GM23338 (cell line): Measurements from ENCODE around the gene LENEP. TPM values are rescaled to one million over a fixed set of nuclear protein-coding genes. Genes with fewer than 3 reads are reported as not detected.

Experiments used
- ATAC-seq: fragments of 200-7000 bp; cut with Tn5 transposase; 3 replicates; pipeline ENCODE4 v1.9.1; 2020
- DNase-seq: peaks from one replicate; pipeline ENCODE4 v3.0.0-alpha.2; 2015; ENCODE audit warnings: low spot score
- H2AFZ ChIP-seq: fragments of 200-600 bp; sonication (generic); 2 replicates; pipeline ENCODE4 v1.8.0; 2016; ENCODE audit warnings: antibody characterized with exemption, mild to moderate bottlenecking, moderate library complexity
- H3F3A ChIP-seq: fragments of 200-600 bp; sonication (generic); replicated peaks from 2 replicates; pipeline ENCODE4 v1.8.0; 2017; ENCODE audit warnings: antibody characterized with exemption, mixed run types, low read depth
- H3K27ac ChIP-seq: fragments of 200-600 bp; sonication (generic); 2 replicates; pipeline ENCODE4 v1.6.1; 2016; ENCODE audit warnings: low read depth
- H3K27me3 ChIP-seq: fragments of 200-600 bp; sonication (generic); 2 replicates; pipeline ENCODE4 v1.8.0; 2016; ENCODE audit warnings: mild to moderate bottlenecking, mixed run types, moderate library complexity; ENCODE audit not compliant: insufficient read depth
- H3K36me3 ChIP-seq: fragments of 200-600 bp; sonication (generic); 2 replicates; pipeline ENCODE4 v1.8.0; 2016; ENCODE audit warnings: mild to moderate bottlenecking; ENCODE audit not compliant: insufficient read depth
- H3K4me1 ChIP-seq: fragments of 200-600 bp; sonication (generic); 2 replicates; pipeline ENCODE4 v1.8.0; 2016; ENCODE audit warnings: mild to moderate bottlenecking, moderate library complexity; ENCODE audit not compliant: insufficient read depth
- H3K4me2 ChIP-seq: fragments of 200-600 bp; sonication (generic); 2 replicates; pipeline ENCODE4 v1.7.1; 2017; ENCODE audit warnings: mixed run types
- H3K4me3 ChIP-seq: fragments of 200-600 bp; sonication (generic); 2 replicates; pipeline ENCODE4 v1.6.1; 2016; ENCODE audit warnings: mixed run types
- H3K79me2 ChIP-seq: fragments of 200-600 bp; sonication (generic); replicated peaks from 2 replicates; pipeline ENCODE4 v1.8.0; 2017; ENCODE audit warnings: mild to moderate bottlenecking; ENCODE audit not compliant: insufficient read depth
- H3K9me2 ChIP-seq: fragments of 200-600 bp; sonication (generic); 2 replicates; pipeline ENCODE4 v1.8.0; 2017; ENCODE audit not compliant: insufficient read depth
- H4K20me1 ChIP-seq: fragments of 200-600 bp; sonication (generic); replicated peaks from 2 replicates; pipeline ENCODE4 v1.8.0; 2017; ENCODE audit warnings: mild to moderate bottlenecking; ENCODE audit not compliant: insufficient read depth
- H3K27ac Mint-ChIP-seq: 2 replicates; pipeline ENCODE4 v1.8.0; 2020; ENCODE audit warnings: inconsistent platforms, mild to moderate bottlenecking, moderate library complexity, mixed read lengths
- H3K27me3 Mint-ChIP-seq: 3 replicates; pipeline ENCODE4 v1.8.0; 2022; ENCODE audit warnings: low read depth, mild to moderate bottlenecking, moderate library complexity, mixed read lengths, inconsistent platforms; ENCODE audit not compliant: insufficient read depth, poor library complexity
- H3K36me3 Mint-ChIP-seq: 3 replicates; pipeline ENCODE4 v1.8.0; 2021; ENCODE audit warnings: low read depth, mild to moderate bottlenecking, inconsistent platforms, moderate library complexity, mixed read lengths
- H3K4me1 Mint-ChIP-seq: 3 replicates; pipeline ENCODE4 v1.8.0; 2020; ENCODE audit warnings: mild to moderate bottlenecking, inconsistent platforms, mixed read lengths
- H3K4me3 Mint-ChIP-seq: 3 replicates; pipeline ENCODE4 v1.8.0; 2021; ENCODE audit warnings: moderate library complexity, mild to moderate bottlenecking, inconsistent platforms, mixed read lengths
- H3K9me3 Mint-ChIP-seq: 3 replicates; pipeline ENCODE4 v1.8.0; 2020; ENCODE audit warnings: moderate library complexity, mild to moderate bottlenecking, inconsistent platforms, mixed read lengths
- CREB1 ChIP-seq: fragments of 250-450 bp; sonication (Bioruptor Pico); IDR thresholded peaks from 2 replicates; pipeline ENCODE4 v1.5.0; 2020; ENCODE audit warnings: low read depth, mild to moderate bottlenecking, moderate library complexity
- CTCF ChIP-seq, 2 experiments: fragments of 200-600 bp in 1 of 2; sonication (generic) in 1 of 2; conservative IDR thresholded peaks; 2 replicates each; pipeline versions ENCODE4 v1.5.1 to v1.6.1; 2016 to 2017; ENCODE audit warnings: antibody characterized with exemption in 2 of 2, low read depth in 2 of 2, mild to moderate bottlenecking in 2 of 2, moderate library complexity in 1 of 2
- ETS1 ChIP-seq: IDR thresholded peaks from 2 replicates; pipeline ENCODE4 v1.6.1; 2016; ENCODE audit warnings: antibody characterized with exemption
- EZH2 ChIP-seq: fragments of 200-600 bp; sonication (generic); IDR thresholded peaks from one replicate; pipeline ENCODE4 v1.8.0; 2017; ENCODE audit warnings: antibody characterized with exemption, mild to moderate bottlenecking, low read depth; ENCODE audit not compliant: unreplicated experiment
- EZH2phosphoT487 ChIP-seq: fragments of 200-600 bp; sonication (generic); IDR thresholded peaks from one replicate; pipeline ENCODE4 v1.8.1; 2018; ENCODE audit warnings: antibody characterized with exemption; ENCODE audit not compliant: unreplicated experiment
- JUNB ChIP-seq: IDR thresholded peaks from one replicate; pipeline ENCODE4 v1.6.1; 2016; ENCODE audit warnings: antibody characterized with exemption; ENCODE audit not compliant: unreplicated experiment
- NANOG ChIP-seq: IDR thresholded peaks from 2 replicates; pipeline ENCODE4 v1.6.1; 2016; ENCODE audit warnings: antibody characterized with exemption, borderline replicate concordance
- POLR2AphosphoS5 ChIP-seq: IDR thresholded peaks from 2 replicates; pipeline ENCODE4 v1.6.1; 2016; ENCODE audit warnings: antibody characterized with exemption, low read depth
- REST ChIP-seq: IDR thresholded peaks from one replicate; pipeline ENCODE4 v1.6.1; 2018; ENCODE audit warnings: antibody characterized with exemption; ENCODE audit not compliant: unreplicated experiment
- STAT1 ChIP-seq: IDR thresholded peaks from one replicate; pipeline ENCODE4 v1.6.1; 2016; ENCODE audit warnings: antibody characterized with exemption; ENCODE audit not compliant: unreplicated experiment
- ZNF114 ChIP-seq: fragments of 250-450 bp; sonication (Bioruptor Pico); IDR thresholded peaks from 2 replicates; pipeline ENCODE4 v1.5.0; 2020; ENCODE audit warnings: mild to moderate bottlenecking, moderate library complexity
- ZNF331 ChIP-seq: fragments of 250-450 bp; sonication (Bioruptor Pico); IDR thresholded peaks from 2 replicates; pipeline ENCODE4 v1.5.0; 2020; ENCODE audit warnings: low read depth, mild to moderate bottlenecking, moderate library complexity
- ZNF462 ChIP-seq: fragments of 250-450 bp; sonication (Bioruptor Pico); IDR thresholded peaks from 2 replicates; pipeline ENCODE4 v1.5.0; 2020; ENCODE audit warnings: mild to moderate bottlenecking, moderate library complexity
- polyA plus RNA-seq: library from polyadenylated mRNA; unstranded; fragments of >200 nt; fragmentation: Nextera tagmentation; extraction: Ambion mirVana; gene quantifications from 2 replicates; pipeline ENCODE4 v1.2.1, GENCODE V29; 2016
- total RNA-seq: library from RNA; depleted of rRNA; stranded (reverse); fragments of >200 nt; shearing (Covaris generic); gene quantifications from 2 replicates; pipeline ENCODE4 v1.2.3, GENCODE V29; 2014

The LENEP gene
- total and polyA plus RNA-seq, 2 experiments from 2014 or later, result 1.6 TPM; not detected in 1

- no peak overlapping the region for H2AFZ ChIP-seq
- H3K4me1 ChIP-seq, result peaks cover 19% of the 10 kb centered on the region
- peaks cover 3% of the 10 kb centered on the region; the same call in 1 of the 2 replicates for H4K20me1 ChIP-seq
- no peak for ATAC-seq
- H3K4me1 Mint-ChIP-seq, result peaks cover 43% of the 10 kb centered on the region
- no peaks in the 10 kb centered on the region; the same call in 2 of the 3 replicates for H3K36me3 Mint-ChIP-seq
- H3K4me2 ChIP-seq, result no peak overlapping the region
- H3F3A ChIP-seq, result peaks cover 7% of the 10 kb centered on the region; the same call in 1 of the 2 replicates
- H3K9me3 Mint-ChIP-seq, result no peaks in the 10 kb centered on the region
- DNase-seq, result no peak
- H3K4me3 ChIP-seq, result no peak overlapping the region
- no peaks in the 10 kb centered on the region for H3K79me2 ChIP-seq
- no peak overlapping the region for H3K27ac Mint-ChIP-seq
- H3K4me3 Mint-ChIP-seq, result no peak overlapping the region; the same call in 2 of the 3 replicates
- TF ChIP-seq POLR2AphosphoS5 (no peak), ETS1 (no peak), STAT1 (no peak), EZH2 (no peak), CREB1 (CRISPR knock-in tag) (no peak), NANOG (no peak), EZH2phosphoT487 (no peak), ZNF331 (CRISPR knock-in tag) (no peak), REST (no peak), ZNF114 (CRISPR knock-in tag) (no peak), JUNB (no peak), ZNF462 (CRISPR knock-in tag) (no peak), CTCF (conservative IDR thresholded peaks at IDR 0.05; ENCODE audit: low read depth in 2 of 2) (no peak)
- H3K27ac ChIP-seq, result no peak overlapping the region
- H3K27me3 ChIP-seq, result no peaks in the 10 kb centered on the region
- H3K27me3 Mint-ChIP-seq, result peaks cover 28% of the 10 kb centered on the region
- H3K36me3 ChIP-seq, result no peaks in the 10 kb centered on the region
- no peaks in the 10 kb centered on the region for H3K9me2 ChIP-seq
These were observed 41.3 kb upstream of the LENEP start for GRCh38 chr1:154951901-154952657.
